RWPE2 (cell line): ENCODE measurements around the gene PPP2R5C.

Experiments used
- ATAC-seq: fragments of 200-7000 bp; cut with Tn5 transposase; 3 replicates; pipeline ENCODE4 v1.9.1; 2021; ENCODE audit warnings: low read depth
- DNase-seq: peaks from one replicate; pipeline ENCODE4 v3.0.0-alpha.2; 2020; ENCODE audit warnings: low spot score
- H3K27ac ChIP-seq: fragments of 450-650 bp; 2 replicates; pipeline ENCODE4 v1.5.1; 2017; ENCODE audit warnings: mild to moderate bottlenecking; ENCODE audit not compliant: poor library complexity, severe bottlenecking
- H3K27me3 ChIP-seq: fragments of 250-450 bp; sonication (Bioruptor Pico); 2 replicates; pipeline ENCODE4 v1.5.1; 2021; ENCODE audit warnings: mild to moderate bottlenecking, moderate library complexity; ENCODE audit not compliant: insufficient read depth, poor library complexity, severe bottlenecking
- H3K36me3 ChIP-seq: fragments of 250-450 bp; sonication (Bioruptor Pico); 2 replicates; pipeline ENCODE4 v1.5.1; 2020; ENCODE audit warnings: low read depth, mild to moderate bottlenecking, moderate library complexity
- H3K4me1 ChIP-seq: fragments of 250-450 bp; sonication (Bioruptor Pico); 2 replicates; pipeline ENCODE4 v1.5.1; 2021; ENCODE audit warnings: mild to moderate bottlenecking, moderate library complexity; ENCODE audit not compliant: insufficient read depth, poor library complexity, severe bottlenecking
- H3K4me3 ChIP-seq: fragments of 250-450 bp; sonication (Bioruptor Pico); 2 replicates; pipeline ENCODE4 v1.5.1; 2021; ENCODE audit warnings: mild to moderate bottlenecking, moderate library complexity; ENCODE audit not compliant: severe bottlenecking
- H3K9me3 ChIP-seq: fragments of 250-450 bp; sonication (Bioruptor Pico); 2 replicates; pipeline ENCODE4 v1.5.1; 2021; ENCODE audit warnings: mild to moderate bottlenecking, moderate library complexity; ENCODE audit not compliant: severe bottlenecking
- TF ChIP-seq, protein P1 (sequence below): fragments of 450-650 bp; IDR thresholded peaks from one replicate; pipeline ENCODE4 v1.5.1; 2017; ENCODE audit warnings: mild to moderate bottlenecking, moderate library complexity; ENCODE audit not compliant: poor library complexity, severe bottlenecking

The PPP2R5C gene

DNA sequence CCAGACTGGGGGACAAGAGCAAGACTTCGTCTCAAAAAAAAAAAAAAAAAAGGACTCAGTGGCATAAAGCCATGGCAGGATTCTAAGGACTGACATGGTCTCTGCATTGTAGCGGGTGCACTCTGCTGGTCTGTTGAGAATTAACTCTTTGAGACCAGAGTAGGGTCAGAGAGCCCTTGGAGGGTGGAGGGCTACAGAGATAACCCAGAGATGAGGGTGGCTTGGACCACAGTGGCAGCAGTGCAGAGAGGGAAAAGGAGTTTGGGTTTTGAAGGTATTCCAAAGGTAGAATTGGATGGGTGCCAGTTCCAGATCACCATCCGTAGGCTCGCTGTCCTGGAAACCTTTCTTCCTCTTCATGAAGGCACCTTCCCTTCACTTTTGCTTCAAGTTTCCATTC, 188.6 kb downstream of the PPP2R5C start:
- ATAC-seq (no peak), DNase-seq (no peak)
- no peak overlapping the region for H3K27ac ChIP-seq
- no peaks in the 10 kb centered on the region for H3K9me3 ChIP-seq
- H3K4me1 ChIP-seq, result no peaks in the 10 kb centered on the region
- no peaks in the 10 kb centered on the region for H3K27me3 ChIP-seq
- H3K36me3 ChIP-seq, result no peaks in the 10 kb centered on the region
- no peak overlapping the region for H3K4me3 ChIP-seq
- TF ChIP-seq, protein P1, sequence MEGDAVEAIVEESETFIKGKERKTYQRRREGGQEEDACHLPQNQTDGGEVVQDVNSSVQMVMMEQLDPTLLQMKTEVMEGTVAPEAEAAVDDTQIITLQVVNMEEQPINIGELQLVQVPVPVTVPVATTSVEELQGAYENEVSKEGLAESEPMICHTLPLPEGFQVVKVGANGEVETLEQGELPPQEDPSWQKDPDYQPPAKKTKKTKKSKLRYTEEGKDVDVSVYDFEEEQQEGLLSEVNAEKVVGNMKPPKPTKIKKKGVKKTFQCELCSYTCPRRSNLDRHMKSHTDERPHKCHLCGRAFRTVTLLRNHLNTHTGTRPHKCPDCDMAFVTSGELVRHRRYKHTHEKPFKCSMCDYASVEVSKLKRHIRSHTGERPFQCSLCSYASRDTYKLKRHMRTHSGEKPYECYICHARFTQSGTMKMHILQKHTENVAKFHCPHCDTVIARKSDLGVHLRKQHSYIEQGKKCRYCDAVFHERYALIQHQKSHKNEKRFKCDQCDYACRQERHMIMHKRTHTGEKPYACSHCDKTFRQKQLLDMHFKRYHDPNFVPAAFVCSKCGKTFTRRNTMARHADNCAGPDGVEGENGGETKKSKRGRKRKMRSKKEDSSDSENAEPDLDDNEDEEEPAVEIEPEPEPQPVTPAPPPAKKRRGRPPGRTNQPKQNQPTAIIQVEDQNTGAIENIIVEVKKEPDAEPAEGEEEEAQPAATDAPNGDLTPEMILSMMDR, result no peak

DNA sequence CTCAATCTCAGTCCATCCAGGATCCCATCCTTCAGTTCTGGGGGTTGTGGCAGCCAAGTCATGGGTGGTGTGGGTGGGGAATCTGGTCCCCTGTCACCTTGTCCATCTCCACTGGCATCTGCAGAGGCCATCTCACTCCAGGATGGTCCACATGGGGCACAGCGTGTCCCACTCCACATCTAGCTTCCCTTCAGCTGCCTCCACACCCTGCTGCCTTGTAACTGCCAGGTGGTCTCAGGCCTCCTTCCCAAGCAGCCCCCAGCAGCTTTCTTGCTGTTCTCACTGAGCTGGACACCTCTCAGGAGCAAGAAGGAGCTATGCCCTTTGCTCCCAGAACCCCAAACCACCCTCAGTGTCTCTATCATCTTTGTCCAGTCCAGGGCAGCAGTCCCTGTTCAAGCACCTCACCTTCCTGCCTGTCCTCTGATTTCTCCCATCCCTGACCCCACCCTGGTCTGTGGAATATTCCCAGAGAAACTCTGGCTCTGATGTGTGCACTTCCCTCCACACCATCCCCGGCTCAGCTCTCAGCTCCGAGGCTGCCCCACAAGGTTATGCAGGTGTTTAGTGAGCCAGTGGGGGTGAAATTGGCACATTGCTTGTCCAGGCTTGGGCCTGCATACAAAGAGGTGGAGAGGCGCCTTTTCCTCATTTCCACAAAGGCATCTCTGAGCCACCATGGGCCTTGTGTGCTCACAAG, 189.2 kb downstream of the PPP2R5C start:
- ATAC-seq (no peak), DNase-seq (no peak)
- Histone ChIP-seq H3K9me3 (no peaks in the 10 kb centered on the region), H3K4me3 (no peak overlapping the region), H3K36me3 (no peaks in the 10 kb centered on the region), H3K27ac (no peak overlapping the region), H3K27me3 (no peaks in the 10 kb centered on the region), H3K4me1 (no peaks in the 10 kb centered on the region)
- TF ChIP-seq, protein P1, result no peak

DNA sequence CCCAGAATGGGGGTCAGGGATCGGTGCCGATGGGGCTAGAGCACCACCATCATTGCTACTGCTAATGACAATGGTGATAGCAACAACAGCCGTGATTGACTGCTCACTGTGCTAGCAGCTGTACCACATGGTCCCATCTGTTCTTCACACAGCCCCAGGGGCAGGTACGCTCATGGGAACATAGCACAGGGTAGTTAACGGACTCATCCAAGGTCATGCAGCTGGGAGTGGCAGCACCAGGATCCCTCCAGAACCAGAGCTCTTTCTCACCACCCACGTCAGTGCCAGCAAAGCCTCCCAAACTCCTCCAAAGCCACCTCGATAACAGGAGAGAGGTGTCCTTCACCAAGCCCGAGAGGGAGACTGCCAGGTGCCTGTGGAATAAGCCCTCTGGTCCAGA, 191.6 kb downstream of the PPP2R5C start:
- Histone ChIP-seq H3K4me1 (no peaks in the 10 kb centered on the region), H3K9me3 (no peaks in the 10 kb centered on the region), H3K27me3 (no peaks in the 10 kb centered on the region), H3K27ac (no peak overlapping the region), H3K36me3 (no peaks in the 10 kb centered on the region), H3K4me3 (no peak overlapping the region)
- peak; percentile 22 for DNase-seq
- ATAC-seq, result no peak
- TF ChIP-seq, protein P1, result no peak

DNA sequence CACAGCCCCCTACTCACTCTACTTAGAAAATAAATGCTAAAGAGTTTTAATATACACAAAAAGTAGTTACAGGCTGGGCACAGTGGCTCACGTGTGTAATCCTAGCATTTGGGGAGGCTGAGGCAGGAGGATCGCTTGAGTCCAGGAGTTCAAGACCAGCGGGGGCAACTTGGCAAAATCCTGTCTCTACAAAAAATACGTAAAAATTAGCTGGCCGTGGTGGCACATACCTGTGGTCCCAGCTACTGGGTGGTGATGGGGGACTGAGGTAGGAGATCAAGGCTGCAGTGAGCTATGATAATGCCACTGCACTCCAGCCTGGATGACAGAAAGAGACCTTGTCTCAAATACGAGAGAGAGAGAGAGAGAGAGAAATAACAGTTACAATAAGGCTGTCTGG, 193.0 kb downstream of the PPP2R5C start:
- ATAC-seq (no peak), DNase-seq (peak; percentile 20)
- no peak overlapping the region for H3K27ac ChIP-seq
- TF ChIP-seq, protein P1, result no peak
- no peaks in the 10 kb centered on the region for H3K36me3 ChIP-seq
- no peaks in the 10 kb centered on the region for H3K9me3 ChIP-seq
- H3K4me1 ChIP-seq, result no peaks in the 10 kb centered on the region
- no peak overlapping the region for H3K4me3 ChIP-seq
- no peaks in the 10 kb centered on the region for H3K27me3 ChIP-seq

DNA sequence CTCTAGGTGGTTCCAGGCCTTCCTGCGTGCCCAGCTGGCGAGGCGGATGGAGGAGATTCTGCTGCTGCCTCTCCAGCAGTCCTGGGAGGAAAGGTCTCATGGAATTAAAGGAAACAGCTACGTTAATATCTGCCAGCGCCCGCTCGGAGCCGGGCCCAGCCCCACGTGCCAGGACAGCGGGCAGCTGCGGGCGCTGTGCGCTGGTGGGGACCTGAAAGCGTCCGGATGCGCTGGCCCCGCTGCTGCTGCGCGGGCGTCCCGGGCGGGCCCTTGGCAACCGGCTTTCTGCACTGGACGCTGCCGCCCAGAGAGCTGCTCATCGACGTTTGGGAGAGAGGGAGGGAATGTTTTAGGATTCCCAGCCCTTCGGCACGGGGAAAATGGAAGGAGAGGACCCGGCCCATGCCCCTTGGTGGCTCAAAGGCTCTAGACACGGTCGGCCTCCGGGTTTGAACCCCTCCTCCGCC, 194.2 kb downstream of the PPP2R5C start:
- Histone ChIP-seq H3K4me3 (no peak overlapping the region), H3K36me3 (no peaks in the 10 kb centered on the region), H3K27ac (no peak overlapping the region), H3K4me1 (no peaks in the 10 kb centered on the region), H3K27me3 (no peaks in the 10 kb centered on the region), H3K9me3 (no peaks in the 10 kb centered on the region)
- TF ChIP-seq, protein P1, result no peak
- no peak for ATAC-seq
- no peak for DNase-seq
